Brain pericyte (primary cell): ENCODE data around the gene EPS8L3.
"Not testable (repeated sequence)": the region's sequence is repeated elsewhere in the genome, so short reads cannot be mapped to it uniquely, and the experiment has no call there.

Experiments used
- DNase-seq: peaks from one replicate; pipeline ENCODE4 v3.0.0-alpha.2; 2012; ENCODE audit warnings: low read depth, low spot score

Gene EPS8L3

GRCh38 chr1:109711593-109712320, 52.0 kb downstream of the EPS8L3 start, which contains the start of gene GSTM5:
Gene GSTM5 (plus strand): TSS chr1:109712251. CDS start chr1:109712313, 62 bp downstream.
- not testable (repeated sequence) for DNase-seq

GRCh38 chr1:109709822-109710221, 53.9 kb downstream of the EPS8L3 start:
- not testable (repeated sequence) for DNase-seq

- not testable (repeated sequence) for DNase-seq
Observed at GRCh38 chr1:109708949-109709348, 54.8 kb downstream of the EPS8L3 start.

- DNase-seq: no peak
Observed at GRCh38 chr1:109705411-109705810, 58.3 kb downstream of the EPS8L3 start.

- DNase-seq: no peak
Observed at GRCh38 chr1:109704173-109704572, 59.5 kb downstream of the EPS8L3 start.

GRCh38 chr1:109702940-109703339, 60.8 kb downstream of the EPS8L3 start:
- DNase-seq: not testable (repeated sequence)
